Renal cortical epithelial cell (primary cell): ENCODE results near the gene RGS6. TPM values are rescaled to one million over a fixed set of nuclear protein-coding genes. Genes with fewer than 3 reads are reported as not detected.

ENCODE experiments used
- DNase-seq: peaks from one replicate; pipeline ENCODE4 v3.0.0-alpha.2; 2011; ENCODE audit warnings: low read depth
- total RNA-seq: library from RNA; depleted of rRNA; stranded (reverse); fragments of >200 nt; gene quantifications from 2 replicates; pipeline ENCODE4 v1.2.3, GENCODE V29; 2014

RGS6 gene
- total RNA-seq, 1 donor from 2014 or later = not detected

DNA sequence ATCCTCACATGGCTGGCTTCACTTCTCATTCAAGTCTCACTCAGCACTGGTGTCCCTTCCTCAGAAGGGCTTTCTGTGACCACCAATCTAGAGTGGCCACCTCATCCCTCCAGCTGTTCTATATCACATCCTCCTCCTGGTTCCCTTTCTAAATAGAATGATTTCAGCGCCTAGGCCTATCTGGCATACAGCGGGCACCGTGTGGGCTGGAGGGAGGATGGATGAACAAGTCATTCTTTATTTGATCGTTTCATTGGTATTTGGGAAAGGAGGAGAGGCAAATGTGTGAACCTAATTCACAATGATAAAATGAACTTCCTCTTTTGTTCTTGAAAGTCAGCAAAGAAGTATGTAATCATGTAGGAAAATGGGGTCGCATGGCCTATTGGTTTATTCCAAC, 567.5 kb downstream of the RGS6 start:
- DNase-seq = no peak

DNA sequence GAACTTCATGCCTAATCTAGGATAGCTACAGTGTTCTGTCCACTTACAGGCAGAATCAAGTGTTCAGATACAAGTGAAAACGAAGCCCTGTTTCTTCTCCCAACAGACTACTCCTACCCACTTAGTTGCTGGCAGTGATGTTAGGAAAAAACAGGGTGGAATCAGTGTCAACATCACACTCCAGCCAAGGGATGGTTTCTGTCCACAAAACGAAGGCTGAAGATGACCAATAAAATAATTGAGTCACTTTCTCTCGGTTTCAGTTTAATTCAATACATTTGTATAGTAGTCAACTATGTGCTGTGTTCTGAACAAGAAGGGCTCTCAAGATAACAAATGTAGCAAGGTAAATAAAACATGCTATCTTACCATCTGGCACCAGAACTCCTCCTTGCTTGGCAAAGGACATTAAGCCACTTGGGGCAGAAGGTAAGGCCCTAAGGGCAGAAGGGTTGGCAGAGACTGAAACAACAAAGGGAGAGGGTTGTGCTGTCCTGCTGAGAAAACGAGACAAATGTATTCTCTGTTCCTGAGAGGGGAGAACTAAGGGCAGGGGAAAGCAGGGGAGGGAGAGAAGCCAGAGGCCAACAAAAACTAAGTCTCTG, 568.1 kb downstream of the RGS6 start:
- no peak for DNase-seq

DNA sequence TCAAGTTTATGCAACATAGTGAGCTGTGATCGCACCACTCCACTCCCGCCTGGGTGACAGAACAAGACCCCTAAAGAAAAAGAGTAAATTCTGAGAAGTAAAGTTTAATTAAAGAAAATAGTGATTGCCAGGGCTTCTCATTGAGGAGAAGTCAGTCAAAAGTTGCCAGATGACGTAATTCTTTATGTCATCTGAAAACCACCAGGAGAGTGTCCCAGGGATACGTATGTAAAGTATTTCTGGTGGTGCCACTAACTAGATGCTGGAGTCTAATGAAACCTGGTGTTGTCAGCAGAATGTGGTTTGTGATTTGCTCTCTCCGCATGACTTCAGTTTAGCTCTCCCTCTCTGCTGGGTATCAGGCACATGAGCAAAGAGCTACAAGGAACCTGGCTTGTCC, 569.2 kb downstream of the RGS6 start:
- no peak for DNase-seq

DNA sequence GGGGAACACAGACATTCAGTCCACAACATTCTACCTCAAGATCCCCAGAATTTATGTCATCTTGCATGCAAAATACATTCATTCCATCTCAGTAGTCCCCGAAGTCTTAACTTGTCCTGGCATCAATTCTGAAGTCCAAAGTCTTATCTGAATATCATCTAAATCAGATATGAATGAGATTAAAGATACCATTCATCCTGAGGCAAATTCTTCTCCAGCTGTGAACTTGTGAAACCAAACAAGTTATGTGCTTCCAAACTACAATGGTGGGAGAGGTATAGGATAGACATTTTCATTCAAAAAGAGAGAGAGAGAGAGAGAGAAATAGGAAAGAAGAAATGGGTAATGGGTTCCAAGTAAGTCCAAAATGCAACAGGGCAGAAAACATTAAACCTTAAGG, 571.0 kb downstream of the RGS6 start:
- no peak for DNase-seq

DNA sequence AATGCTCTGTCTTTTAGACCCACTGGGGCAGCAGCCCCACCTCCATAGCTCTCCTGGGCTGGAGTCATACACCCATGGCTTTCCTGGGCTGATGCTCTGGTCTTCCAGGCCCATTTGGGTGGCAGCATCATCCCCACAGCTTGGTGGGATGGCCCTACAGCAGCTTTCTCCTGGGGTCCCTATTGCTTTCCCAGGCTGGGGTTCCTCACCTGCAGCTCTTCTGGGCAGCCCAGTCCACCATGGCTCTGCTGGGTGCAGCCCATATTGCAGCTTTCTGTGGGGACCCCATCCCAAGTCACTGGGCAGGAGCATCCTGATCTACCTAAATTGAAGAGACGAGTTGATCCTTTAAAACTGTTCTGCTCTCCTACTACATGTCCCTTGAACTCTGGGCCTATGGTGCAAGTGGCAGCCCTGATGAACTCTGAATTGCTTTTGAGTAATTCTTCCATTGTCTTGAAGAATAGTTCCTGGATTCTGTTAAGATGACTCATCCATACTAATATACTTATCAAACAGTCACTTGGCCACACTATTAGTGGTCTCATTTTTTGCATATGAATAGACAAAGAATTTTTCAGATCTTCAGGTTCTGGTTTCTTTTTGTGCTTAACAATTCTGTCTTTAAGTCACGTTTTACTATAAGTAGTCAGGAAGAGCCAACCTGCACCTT, 571.6 kb downstream of the RGS6 start:
- DNase-seq = peak; percentile 46

DNA sequence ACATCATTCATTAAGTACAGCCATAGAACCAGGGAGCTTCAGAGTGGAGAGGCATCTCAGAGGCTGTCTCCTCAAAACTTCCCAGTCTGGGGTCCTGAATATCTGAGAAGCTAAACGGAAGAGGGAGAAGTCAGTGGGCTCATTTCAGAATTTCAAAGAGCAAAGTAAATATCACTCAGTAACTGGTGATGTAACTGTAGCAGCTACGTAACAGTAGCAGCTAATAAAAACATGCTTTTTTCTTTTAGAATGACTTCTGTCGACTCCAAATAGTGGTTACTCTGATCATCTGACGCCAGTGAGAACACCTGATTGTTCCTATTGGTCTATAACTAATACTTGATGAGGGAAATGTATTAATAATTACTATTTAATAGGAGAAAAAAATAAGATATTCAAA, 578.3 kb downstream of the RGS6 start:
- DNase-seq = no peak

DNA sequence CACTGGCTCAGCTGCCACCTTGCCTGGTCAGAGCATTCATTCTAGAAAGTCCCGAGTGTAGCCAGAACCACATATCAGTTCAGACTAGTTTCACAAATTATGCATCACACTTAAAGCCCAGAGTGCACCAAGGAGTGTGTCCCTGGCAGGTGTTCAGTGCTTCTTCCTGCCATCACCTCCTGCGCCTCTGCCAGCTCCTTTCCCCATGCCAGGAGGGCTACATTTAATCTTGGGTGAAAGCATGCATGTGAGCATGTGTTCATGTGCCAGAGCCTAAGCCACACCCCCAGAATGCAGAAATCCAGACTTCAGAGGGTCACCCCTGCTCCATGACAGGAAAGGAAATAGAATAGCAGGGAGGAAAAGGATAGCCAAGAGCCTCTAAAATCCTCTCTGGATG, 580.1 kb downstream of the RGS6 start:
- no peak for DNase-seq

DNA sequence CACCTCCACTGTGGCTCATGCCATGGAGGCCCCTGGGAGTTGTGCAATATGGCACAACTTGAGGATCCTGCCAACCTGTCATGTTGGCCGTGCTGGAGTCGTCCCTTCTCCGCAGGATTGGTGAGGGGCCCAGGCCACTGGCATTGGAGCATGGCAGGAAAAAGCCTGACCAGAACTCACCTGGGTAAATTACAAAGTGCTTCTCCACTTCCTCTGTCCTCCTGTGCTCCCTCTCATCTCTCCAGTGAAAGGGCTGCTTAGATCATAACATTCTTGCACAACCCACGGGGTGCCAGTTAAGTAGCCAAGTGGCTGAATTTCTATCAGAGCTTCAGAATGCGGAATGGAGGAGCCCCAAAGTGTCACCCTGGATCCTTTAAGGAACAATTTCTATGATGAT, 580.7 kb downstream of the RGS6 start:
- no peak for DNase-seq

DNA sequence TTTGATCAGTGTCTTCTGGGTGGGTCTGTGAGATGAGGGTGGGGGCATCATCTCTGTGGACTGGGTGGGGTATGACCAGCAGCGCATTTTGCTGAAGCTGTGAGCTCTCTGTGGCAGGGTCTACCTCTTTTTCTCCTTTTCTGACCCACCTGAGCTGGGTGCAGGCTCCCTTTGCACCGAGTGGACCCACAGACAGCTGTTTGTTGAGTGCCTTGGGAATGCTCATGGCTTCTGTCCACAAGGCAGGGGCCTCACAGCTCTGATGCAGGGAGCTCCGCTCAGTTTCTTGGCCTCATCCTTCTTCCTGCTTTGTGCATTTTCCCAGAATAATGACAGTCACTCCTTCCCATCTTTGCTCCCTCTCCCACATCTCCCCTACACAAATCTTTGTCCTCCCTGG, 581.1 kb downstream of the RGS6 start:
- DNase-seq = no peak

DNA sequence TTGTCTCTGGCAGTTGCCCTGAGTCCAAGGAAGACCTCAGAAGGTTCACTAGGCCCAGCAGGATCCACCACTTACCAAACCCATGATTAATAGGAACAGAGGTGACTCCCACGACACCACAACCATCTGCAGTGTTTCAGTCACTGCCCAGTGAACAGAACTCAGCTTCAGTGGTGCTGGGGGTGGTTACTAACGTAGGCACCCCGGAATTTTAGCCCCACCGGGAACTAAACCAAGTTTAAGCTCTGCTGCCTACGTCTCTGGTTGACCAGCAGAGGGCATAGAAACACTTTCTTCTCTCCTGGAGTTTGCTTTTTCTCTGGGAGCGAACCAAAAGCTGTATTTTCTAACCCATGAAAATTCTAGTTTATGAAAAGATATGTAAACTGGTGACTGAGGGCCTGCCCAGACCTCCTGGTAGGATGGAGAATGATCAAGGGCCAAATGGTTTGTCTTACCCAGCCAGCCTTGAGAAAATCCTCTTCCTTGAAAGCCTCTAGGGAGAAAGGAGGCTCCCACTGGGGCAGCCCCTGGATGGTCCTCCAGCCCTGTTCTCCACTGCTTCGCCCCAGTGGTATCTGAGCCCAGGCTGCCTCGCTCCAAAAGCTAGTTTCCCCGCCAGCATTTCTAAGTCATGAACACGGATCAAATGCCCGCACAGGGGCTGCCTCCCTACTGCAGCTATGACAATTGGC, 581.9 kb downstream of the RGS6 start:
- peak; percentile 53 for DNase-seq

DNA sequence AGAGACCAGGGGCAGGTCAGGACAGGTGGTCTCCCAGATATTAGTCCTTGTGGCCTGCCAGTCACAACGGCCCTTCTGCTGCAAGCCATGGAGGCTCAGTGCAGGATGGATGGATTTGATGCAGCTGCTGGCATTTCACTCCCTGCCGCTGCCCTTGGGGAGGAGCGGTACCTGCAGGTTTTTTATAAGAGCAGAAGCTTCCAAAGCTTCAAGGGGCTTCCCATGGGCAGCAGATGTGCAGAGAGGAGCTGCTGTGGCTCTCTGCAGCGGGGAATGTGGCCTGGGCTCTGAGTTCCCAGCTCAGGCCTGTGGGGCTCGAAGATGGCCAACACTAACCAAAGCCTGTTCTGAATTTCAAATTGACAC, 582.4 kb downstream of the RGS6 start:
- DNase-seq = no peak

DNA sequence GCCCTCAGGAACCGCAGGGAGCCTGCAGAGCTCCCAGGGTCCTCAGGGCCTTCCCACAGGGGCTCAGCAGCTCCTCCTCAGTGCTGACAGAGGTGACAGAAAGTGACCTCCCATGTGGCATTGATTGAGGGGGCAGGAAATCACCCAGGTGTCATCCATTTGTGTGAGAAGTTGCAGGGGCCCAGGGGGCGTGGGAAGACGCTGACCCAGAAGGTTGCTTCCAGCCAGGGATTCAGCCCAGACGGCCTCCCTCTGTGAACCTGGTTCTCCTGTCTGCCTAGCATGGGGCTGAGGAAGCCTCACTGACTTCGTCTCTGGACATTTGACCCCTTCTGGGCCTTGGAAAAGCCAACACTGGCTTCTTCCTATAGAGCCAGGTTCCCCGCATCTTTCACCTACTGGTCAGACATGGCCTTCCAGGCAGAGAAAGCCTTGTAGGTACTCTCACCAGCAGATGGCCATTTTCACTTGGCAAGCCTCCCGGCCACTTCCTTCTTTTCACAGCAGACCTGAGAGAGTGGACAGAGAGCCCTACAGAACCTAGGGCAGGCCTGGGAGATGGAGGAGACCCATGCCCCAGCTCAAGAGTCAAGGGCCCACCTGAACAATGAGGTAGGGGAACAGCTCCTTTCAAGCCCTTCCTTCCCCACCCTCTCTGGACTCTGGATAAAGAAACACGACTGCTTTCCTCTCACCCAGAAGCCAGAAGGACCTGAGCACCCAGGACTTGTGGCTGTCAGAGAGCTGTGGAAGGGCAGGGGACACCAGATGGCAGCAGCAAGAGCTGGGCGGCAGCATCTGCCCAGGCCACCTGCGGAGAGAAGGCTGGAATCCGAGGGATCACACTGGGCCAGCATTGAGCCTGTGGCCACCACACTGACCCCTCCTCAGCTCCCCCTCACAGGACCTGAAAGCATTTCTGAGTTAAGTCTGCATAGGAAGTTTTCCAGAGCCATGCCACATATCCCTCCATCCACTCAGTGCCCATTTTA, 583.8 kb downstream of the RGS6 start:
- DNase-seq = peak; percentile 20

DNA sequence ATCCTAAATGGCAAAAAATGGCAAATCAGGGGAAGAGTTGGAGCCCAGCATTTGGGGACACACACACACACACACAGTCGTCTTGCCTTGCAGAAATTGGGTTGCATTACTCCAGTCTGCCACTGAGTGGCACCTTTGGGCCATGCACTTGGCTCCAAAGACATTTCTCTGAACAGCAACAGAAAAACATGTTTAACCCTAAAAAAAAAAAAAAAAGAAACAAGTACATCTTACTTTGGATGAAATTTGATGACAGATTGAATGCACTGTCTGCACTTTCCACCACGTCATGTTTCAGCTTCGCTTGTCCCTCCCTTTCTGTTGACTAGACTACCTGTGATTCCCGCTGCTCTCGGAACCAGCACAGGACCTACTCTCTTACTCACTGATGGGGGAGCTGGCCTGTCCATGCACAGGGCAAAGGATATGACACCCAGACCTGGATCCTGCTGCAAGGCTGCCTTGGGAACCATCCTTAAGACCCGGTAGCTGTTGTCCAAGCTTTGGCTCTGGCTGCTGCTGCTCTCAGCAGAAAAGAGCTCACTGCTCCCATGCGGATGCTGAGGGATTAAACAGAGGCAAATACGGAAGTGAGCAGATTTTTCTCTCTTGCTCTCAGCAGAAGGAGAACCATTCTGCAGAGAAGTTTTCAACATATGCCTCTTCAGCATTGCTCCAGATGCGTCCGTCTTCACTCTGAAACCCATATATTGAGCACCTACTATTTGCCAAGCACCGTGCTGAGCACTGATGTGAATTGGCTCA, 584.9 kb downstream of the RGS6 start:
- peak; percentile 73 for DNase-seq

DNA sequence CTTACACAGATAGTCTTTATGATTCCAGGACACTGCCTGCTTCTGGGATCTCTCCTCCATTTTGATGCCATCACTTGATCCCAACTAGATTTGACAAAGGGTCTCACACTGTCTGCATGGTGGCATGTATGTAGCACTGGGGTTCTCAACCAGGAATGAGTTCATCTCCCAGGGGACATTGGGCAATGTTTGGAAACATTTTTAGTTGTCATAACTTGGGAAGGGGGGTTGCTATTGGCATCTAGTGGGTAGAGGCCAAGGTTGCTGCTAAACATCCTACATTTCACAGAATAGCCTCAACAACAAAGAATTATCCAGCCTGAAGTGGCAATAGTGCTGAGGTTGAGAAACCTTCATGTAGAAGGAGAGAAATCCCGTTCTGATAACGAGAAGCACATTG, 585.5 kb downstream of the RGS6 start:
- no peak for DNase-seq

DNA sequence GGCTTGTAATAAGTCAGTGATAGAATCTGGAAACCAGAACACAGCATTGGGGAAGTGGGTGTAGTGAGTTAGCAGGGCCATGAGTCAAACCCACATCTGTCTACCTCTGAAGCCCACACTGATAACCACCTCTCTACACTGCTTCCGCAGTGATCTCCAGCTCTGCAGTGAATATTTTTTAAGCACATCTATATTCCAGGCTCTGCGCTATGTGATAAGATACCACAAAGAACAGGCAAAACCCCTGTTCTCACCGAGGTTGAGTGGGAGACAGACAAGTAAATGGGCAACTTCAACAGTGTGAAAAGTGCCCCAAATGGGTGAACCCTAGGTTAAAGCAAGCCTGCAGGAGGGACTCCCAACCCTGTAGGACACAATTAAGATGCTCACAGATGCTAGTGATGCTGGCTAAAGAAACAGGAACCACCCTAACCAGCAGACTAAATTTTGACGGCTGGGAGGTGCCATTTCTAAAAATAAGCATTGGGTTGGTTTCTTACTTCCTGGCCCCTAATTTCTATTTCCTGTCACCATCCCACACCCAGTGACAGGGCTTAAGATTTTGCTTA, 586.7 kb downstream of the RGS6 start:
- DNase-seq = no peak

DNA sequence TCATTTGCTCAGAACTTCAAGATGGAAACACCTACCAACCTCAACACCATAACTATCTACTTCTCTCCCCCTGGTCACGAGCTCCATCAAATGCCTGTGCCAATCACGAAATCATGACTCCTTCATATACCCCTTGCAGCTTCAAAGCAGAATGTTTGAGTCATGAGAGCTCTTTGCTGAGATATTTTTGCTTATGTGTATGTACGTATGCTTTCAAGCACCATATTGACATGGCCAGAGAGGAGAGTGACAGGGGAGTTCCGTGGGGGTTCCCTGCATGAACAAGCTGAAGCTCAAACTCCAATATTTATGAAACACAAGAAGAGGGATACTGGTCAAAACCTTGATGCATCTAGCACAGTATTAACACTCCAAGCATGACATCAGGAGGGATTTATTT, 587.3 kb downstream of the RGS6 start:
- no peak for DNase-seq

DNA sequence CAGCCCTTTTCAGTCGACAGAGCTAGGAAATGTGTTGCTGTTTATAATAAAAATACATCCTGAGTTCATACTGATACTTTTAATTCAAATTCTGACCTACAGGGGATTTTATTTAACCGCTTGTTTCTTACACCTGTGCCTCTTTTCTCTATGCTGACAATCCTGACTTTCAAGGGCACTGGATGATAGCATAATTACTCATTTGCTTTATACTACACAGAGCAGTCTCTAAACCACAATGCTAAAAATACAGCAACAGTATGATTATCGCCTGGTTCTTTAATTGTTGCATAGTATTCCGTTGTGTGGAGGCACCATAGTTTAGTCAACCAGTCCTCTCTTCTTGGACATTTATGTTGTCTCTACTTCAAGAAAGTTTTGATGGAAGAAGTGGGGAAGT, 588.8 kb downstream of the RGS6 start:
- DNase-seq = no peak

DNA sequence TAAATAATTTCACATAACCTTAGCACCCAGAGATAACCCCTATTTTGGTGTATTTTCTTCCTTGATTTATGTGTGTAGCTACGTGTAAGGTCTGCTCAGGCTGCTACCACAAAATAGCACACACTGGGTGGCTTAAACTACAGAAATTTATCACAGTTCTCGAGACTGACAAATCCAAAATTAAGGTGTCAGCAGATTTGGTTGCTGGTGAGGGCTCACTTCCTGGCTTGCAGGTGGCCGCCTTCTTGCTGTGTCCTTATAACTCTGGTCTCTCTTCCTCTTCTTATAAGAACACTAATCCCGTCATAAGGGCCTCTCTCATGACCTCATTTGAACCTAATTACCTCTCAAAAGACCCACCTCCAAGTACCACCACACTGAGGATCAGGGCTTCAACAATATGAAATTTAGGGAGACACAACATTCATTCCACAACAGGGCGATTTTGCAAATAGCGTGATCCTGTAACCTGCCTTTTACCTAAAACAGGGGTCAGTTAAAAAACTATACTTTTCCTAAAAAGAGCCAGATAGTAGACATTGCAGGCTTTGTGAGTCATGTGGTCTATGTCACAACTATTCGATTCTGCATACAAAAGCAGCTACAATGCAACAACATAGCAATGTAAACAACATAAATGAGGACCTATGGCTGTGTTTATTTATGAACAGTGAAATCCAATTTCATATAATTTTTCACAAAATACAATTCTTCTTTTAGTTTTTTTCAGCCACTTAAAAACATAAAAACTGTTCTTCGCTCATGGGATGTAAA, 589.9 kb downstream of the RGS6 start:
- no peak for DNase-seq

DNA sequence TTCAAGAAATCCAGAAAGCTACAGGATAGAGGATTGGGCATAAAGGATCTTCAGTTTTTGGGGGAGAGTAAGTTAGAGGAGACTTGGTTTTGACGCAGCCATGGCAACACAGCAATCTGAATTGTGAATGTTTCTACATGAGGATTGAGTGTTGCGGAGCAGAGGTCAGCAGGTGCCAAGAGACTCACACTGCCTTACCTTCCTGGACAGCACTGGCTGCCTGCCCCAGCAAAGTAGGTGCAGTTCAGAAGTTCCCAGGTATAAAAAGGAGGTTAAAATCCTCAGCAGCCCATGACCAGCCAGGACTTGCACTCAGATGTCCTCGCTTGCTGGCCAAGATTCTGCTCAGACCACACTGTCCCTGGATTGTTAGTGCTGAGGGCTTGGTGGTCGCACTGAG, 590.6 kb downstream of the RGS6 start:
- no peak for DNase-seq
